MM.1S (cell line): ENCODE results near the gene TSHZ1.

Experiments
- DNase-seq: peaks from one replicate; pipeline ENCODE4 v3.0.0-alpha.2; 2015
- H2AFZ ChIP-seq: fragments of 300-600 bp; sonication (generic); 2 replicates; pipeline ENCODE4 v1.6.0; 2016; ENCODE audit warnings: antibody characterized with exemption, low read length
- H3F3A ChIP-seq: fragments of 300-600 bp; sonication (generic); 2 replicates; pipeline ENCODE4 v1.6.1; 2016; ENCODE audit warnings: mild to moderate bottlenecking, antibody characterized with exemption, low read length, moderate library complexity, mixed read lengths; ENCODE audit not compliant: insufficient read depth
- H3K27ac ChIP-seq: fragments of 300-600 bp; sonication (generic); 2 replicates; pipeline ENCODE4 v1.5.1; 2016; ENCODE audit warnings: mild to moderate bottlenecking, low read length
- H3K27me3 ChIP-seq: fragments of 300-600 bp; sonication (generic); replicated peaks from 2 replicates; pipeline ENCODE4 v1.6.0; 2016; ENCODE audit warnings: low read length; ENCODE audit not compliant: insufficient read depth
- H3K36me3 ChIP-seq: fragments of 300-600 bp; sonication (generic); replicated peaks from 2 replicates; pipeline ENCODE4 v1.6.1; 2016; ENCODE audit warnings: mild to moderate bottlenecking, low read length, mixed read lengths; ENCODE audit not compliant: insufficient read depth
- H3K4me1 ChIP-seq: fragments of 300-600 bp; sonication (generic); 2 replicates; pipeline ENCODE4 v1.6.1; 2016; ENCODE audit warnings: low read length, mixed read lengths
- H3K4me2 ChIP-seq: fragments of 300-600 bp; sonication (generic); 2 replicates; pipeline ENCODE4 v1.6.0; 2016; ENCODE audit warnings: low read depth, low read length
- H3K4me3 ChIP-seq: fragments of 300-600 bp; sonication (generic); 2 replicates; pipeline ENCODE4 v1.5.1; 2016; ENCODE audit warnings: low read length, mixed read lengths
- H3K79me2 ChIP-seq: fragments of 300-600 bp; sonication (generic); 2 replicates; pipeline ENCODE4 v1.6.1; 2016; ENCODE audit warnings: mixed run types, low read length, mixed read lengths
- H3K9ac ChIP-seq: fragments of 300-600 bp; sonication (generic); 2 replicates; pipeline ENCODE4 v1.6.1; 2016; ENCODE audit warnings: low read length, mixed read lengths
- H3K9me2 ChIP-seq: fragments of 300-600 bp; sonication (generic); replicated peaks from 2 replicates; pipeline ENCODE4 v1.6.1; 2016; ENCODE audit warnings: mild to moderate bottlenecking, low read length, mixed read lengths; ENCODE audit not compliant: insufficient read depth
- H3K9me3 ChIP-seq: fragments of 300-600 bp; sonication (generic); replicated peaks from 2 replicates; pipeline ENCODE4 v1.6.1; 2016; ENCODE audit warnings: mild to moderate bottlenecking, low read length, mixed read lengths; ENCODE audit not compliant: insufficient read depth
- H4K20me1 ChIP-seq: fragments of 300-600 bp; sonication (generic); 2 replicates; pipeline ENCODE4 v1.6.1; 2016; ENCODE audit warnings: mild to moderate bottlenecking, low read length, moderate library complexity, mixed read lengths; ENCODE audit not compliant: insufficient read depth
- EZH2 ChIP-seq: fragments of 300-600 bp; sonication (generic); optimal IDR thresholded peaks from 2 replicates; pipeline ENCODE3; 2017; ENCODE audit warnings: low read depth, mild to moderate bottlenecking, antibody characterized with exemption, low read length, mixed read lengths
- EZH2phosphoT487 ChIP-seq: fragments of 300-600 bp; sonication (generic); IDR thresholded peaks from 2 replicates; pipeline ENCODE4 v1.6.1; 2018; ENCODE audit warnings: antibody characterized with exemption, low read length
- TF ChIP-seq, protein P1 (sequence below): fragments of 300-600 bp; sonication (generic); IDR thresholded peaks from 2 replicates; pipeline ENCODE4 v1.5.1; 2016; ENCODE audit warnings: antibody characterized with exemption, low read length, mixed read lengths

Gene TSHZ1

DNA sequence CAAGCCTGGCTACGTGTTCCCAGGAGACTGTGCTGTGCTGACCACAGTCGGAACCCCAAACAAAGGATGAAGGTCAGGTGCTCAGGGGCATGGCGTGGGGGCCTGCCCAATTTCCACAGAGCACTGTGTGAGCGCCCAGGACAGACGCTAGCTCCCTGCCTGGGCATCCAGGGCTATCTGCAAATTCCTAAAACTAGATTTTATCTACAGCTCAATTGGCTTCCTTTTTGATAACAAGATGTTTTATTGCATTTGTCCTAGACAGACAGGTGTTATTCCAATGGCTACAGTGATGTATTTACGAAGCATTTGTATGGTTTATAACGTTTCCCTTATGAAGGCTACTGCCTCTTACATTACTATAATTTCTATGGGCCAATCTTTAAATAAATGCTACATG is 17.7 kb upstream of the TSHZ1 start:
- DNase-seq = no peak
- H3K9ac ChIP-seq = no peak overlapping the region
- H3K27ac ChIP-seq = no peak overlapping the region
- H3F3A ChIP-seq = no peaks in the 10 kb centered on the region
- H3K36me3 ChIP-seq = no peaks in the 10 kb centered on the region
- H3K79me2 ChIP-seq = no peaks in the 10 kb centered on the region
- no peak overlapping the region for H3K4me3 ChIP-seq
- no peak overlapping the region for H3K4me2 ChIP-seq
- TF ChIP-seq, protein P1, sequence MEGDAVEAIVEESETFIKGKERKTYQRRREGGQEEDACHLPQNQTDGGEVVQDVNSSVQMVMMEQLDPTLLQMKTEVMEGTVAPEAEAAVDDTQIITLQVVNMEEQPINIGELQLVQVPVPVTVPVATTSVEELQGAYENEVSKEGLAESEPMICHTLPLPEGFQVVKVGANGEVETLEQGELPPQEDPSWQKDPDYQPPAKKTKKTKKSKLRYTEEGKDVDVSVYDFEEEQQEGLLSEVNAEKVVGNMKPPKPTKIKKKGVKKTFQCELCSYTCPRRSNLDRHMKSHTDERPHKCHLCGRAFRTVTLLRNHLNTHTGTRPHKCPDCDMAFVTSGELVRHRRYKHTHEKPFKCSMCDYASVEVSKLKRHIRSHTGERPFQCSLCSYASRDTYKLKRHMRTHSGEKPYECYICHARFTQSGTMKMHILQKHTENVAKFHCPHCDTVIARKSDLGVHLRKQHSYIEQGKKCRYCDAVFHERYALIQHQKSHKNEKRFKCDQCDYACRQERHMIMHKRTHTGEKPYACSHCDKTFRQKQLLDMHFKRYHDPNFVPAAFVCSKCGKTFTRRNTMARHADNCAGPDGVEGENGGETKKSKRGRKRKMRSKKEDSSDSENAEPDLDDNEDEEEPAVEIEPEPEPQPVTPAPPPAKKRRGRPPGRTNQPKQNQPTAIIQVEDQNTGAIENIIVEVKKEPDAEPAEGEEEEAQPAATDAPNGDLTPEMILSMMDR = no peak
- TF ChIP-seq EZH2phosphoT487 (no peak), EZH2 (no peak)
- no peaks in the 10 kb centered on the region for H3K27me3 ChIP-seq
- H3K4me1 ChIP-seq = no peaks in the 10 kb centered on the region
- no peaks in the 10 kb centered on the region for H4K20me1 ChIP-seq
- H3K9me3 ChIP-seq = no peaks in the 10 kb centered on the region
- H2AFZ ChIP-seq = no peak overlapping the region
- no peaks in the 10 kb centered on the region for H3K9me2 ChIP-seq

DNA sequence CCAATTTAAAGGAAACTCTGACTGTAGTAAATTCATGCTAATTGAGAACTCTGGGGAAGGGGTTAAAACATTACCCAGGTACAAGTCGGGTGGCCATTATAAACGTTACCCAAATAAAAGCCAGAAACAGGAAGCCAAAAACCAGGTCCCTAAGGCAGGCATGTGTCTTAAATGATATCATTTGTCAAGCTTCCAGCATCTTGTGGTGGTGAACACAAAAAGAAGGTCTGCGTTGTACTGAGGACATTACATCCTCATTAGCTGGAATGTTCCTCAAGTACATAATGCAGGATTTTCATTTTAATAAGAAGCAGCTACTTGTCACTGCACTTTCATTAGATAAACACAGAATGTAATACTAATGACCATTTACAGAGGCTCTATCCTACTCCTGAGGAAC is 12.6 kb upstream of the TSHZ1 start:
- TF ChIP-seq EZH2phosphoT487 (no peak), EZH2 (no peak)
- TF ChIP-seq, protein P1 = no peak
- no peaks in the 10 kb centered on the region for H3K9me3 ChIP-seq
- peaks cover 25% of the 10 kb centered on the region for H3K79me2 ChIP-seq
- peaks cover 7% of the 10 kb centered on the region; the same call in 1 of the 2 replicates for H3K36me3 ChIP-seq
- H3F3A ChIP-seq = no peaks in the 10 kb centered on the region
- no peak overlapping the region for H3K4me2 ChIP-seq
- H3K9ac ChIP-seq = no peak overlapping the region
- no peak overlapping the region for H3K4me3 ChIP-seq
- H3K4me1 ChIP-seq = no peaks in the 10 kb centered on the region
- H3K27me3 ChIP-seq = no peaks in the 10 kb centered on the region
- no peak overlapping the region for H2AFZ ChIP-seq
- H3K27ac ChIP-seq = no peak overlapping the region
- DNase-seq = no peak
- no peaks in the 10 kb centered on the region for H4K20me1 ChIP-seq
- no peaks in the 10 kb centered on the region for H3K9me2 ChIP-seq

DNA sequence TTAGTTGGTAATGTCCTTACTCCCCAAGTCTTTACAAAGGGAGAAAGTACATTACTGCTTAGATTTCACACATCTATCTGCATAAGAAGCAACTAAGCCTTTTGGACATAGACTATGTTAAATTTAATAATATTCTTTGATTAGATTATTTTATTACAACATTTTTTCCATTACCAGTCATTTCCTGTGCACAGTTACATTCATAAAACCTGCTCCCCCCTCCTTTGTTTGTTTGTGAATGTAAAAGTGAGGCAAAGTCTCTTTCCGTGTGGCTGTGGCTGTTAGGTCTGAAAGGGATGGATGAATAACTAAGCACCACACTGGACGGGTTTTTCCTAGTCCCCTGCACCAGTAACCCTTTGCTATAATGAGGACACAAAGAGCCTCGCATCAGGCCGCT is 11.3 kb upstream of the TSHZ1 start:
- Histone ChIP-seq H3K4me2 (no peak overlapping the region), H3F3A (no peaks in the 10 kb centered on the region), H3K9me2 (no peaks in the 10 kb centered on the region), H3K4me3 (no peak overlapping the region), H3K4me1 (no peaks in the 10 kb centered on the region), H3K27ac (no peak overlapping the region), H3K27me3 (no peaks in the 10 kb centered on the region), H2AFZ (no peak overlapping the region), H3K36me3 (peaks cover 7% of the 10 kb centered on the region; the same call in 1 of the 2 replicates), H3K9ac (no peak overlapping the region), H4K20me1 (no peaks in the 10 kb centered on the region), H3K79me2 (peaks cover 38% of the 10 kb centered on the region), H3K9me3 (no peaks in the 10 kb centered on the region)
- DNase-seq = no peak
- TF ChIP-seq EZH2phosphoT487 (no peak), EZH2 (no peak)
- TF ChIP-seq, protein P1 = no peak
